IMR-90 (cell line): ENCODE results near the gene LARP1B. TPM values are rescaled to one million over a fixed set of nuclear protein-coding genes. Genes with fewer than 3 reads are reported as not detected.
A peak's percentile ranks its signal among the peaks of the same experiment; 100 is the strongest.
"Not testable (repeated sequence)": the region's sequence is repeated elsewhere in the genome, so short reads cannot be mapped to it uniquely, and the experiment has no call there.

Experiments
- ATAC-seq: fragments of 200-7000 bp; cut with Tn5 transposase; 2 replicates; pipeline ENCODE4 v1.9.1; 2020; ENCODE audit warnings: low read depth, mild to moderate bottlenecking, moderate library complexity
- BruUV-seq: library from RNA; stranded (reverse); fragments of 400-500 nt; replicated peaks from 2 replicates; lab custom pipeline; 2021; lab: Mats Ljungman, UMichigan
- CTCF ChIA-PET: fragments of 300-600 bp; formaldehyde crosslinking; extraction: SDS; loops from one replicate; lab custom pipeline; 2021; ENCODE audit warnings: antibody characterized with exemption; lab: Yijun Ruan, JAX
- POLR2A ChIA-PET: fragments of 300-600 bp; sonication (Branson Sonifier 250); formaldehyde crosslinking; loops from one replicate; lab custom pipeline; 2022; ENCODE audit warnings: antibody characterized with exemption; ENCODE audit not compliant: unreplicated experiment; lab: Charles Lee
- DNase-seq: peaks from one replicate; pipeline ENCODE4 v3.0.0; 2013
- H2AFZ ChIP-seq: replicated peaks from 2 replicates; pipeline ENCODE3; 2013; ENCODE audit warnings: low read length, mild to moderate bottlenecking; ENCODE audit not compliant: poor library complexity
- H2AK5ac ChIP-seq: 2 replicates; pipeline ENCODE4 v1.6.1; 2013; ENCODE audit warnings: low read depth, low read length, inconsistent platforms
- H2AK9ac ChIP-seq: replicated peaks from 2 replicates; pipeline ENCODE3; 2013; ENCODE audit warnings: mild to moderate bottlenecking, low read depth, low read length, moderate library complexity; ENCODE audit not compliant: poor library complexity
- H2BK120ac ChIP-seq: 2 replicates; pipeline ENCODE4 v1.6.1; 2013; ENCODE audit warnings: low read depth, low read length, inconsistent platforms
- H2BK15ac ChIP-seq: 3 replicates; pipeline ENCODE4 v1.6.1; 2013; ENCODE audit warnings: low read depth, low read length, inconsistent platforms
- H2BK20ac ChIP-seq: 2 replicates; pipeline ENCODE4 v1.6.1; 2013; ENCODE audit warnings: low read depth, mild to moderate bottlenecking, inconsistent platforms, low read length, moderate library complexity
- H2BK5ac ChIP-seq: 2 replicates; pipeline ENCODE4 v1.6.1; 2013; ENCODE audit warnings: mild to moderate bottlenecking, low read depth, low read length, inconsistent platforms; ENCODE audit not compliant: poor library complexity, severe bottlenecking
- H3K14ac ChIP-seq: replicated peaks from 2 replicates; pipeline ENCODE4 v1.6.1; 2013; ENCODE audit warnings: low read depth, low read length, inconsistent platforms
- H3K18ac ChIP-seq: 2 replicates; pipeline ENCODE4 v1.6.1; 2013; ENCODE audit warnings: low read depth, low read length, control low read depth
- H3K23ac ChIP-seq: 2 replicates; pipeline ENCODE4 v1.6.1; 2013; ENCODE audit warnings: low read depth, low read length, inconsistent platforms
- H3K27ac ChIP-seq: 2 replicates; pipeline ENCODE4 v1.5.1; 2013; ENCODE audit warnings: mild to moderate bottlenecking, control low read depth, low read length; ENCODE audit not compliant: insufficient read depth
- H3K27me3 ChIP-seq: 2 replicates; pipeline ENCODE4 v1.6.1; 2013; ENCODE audit warnings: low read length; ENCODE audit not compliant: control insufficient read depth, insufficient read depth
- H3K36me3 ChIP-seq: 2 replicates; pipeline ENCODE4 v1.6.1; 2013; ENCODE audit warnings: low read length, mixed read lengths; ENCODE audit not compliant: control insufficient read depth, insufficient read depth
- H3K4ac ChIP-seq: 2 replicates; pipeline ENCODE4 v1.6.1; 2013; ENCODE audit warnings: low read depth, low read length, inconsistent platforms
- H3K4me1 ChIP-seq: 2 replicates; pipeline ENCODE4 v1.6.1; 2013; ENCODE audit warnings: low read length, mixed read lengths; ENCODE audit not compliant: control insufficient read depth, insufficient read depth
- H3K4me2 ChIP-seq: 2 replicates; pipeline ENCODE4 v1.6.1; 2013; ENCODE audit warnings: low read depth, mild to moderate bottlenecking, control low read depth, low read length, moderate library complexity
- H3K4me3 ChIP-seq: 2 replicates; pipeline ENCODE4 v1.5.1; 2013; ENCODE audit warnings: low read depth, mild to moderate bottlenecking, control low read depth, low read length, moderate library complexity; ENCODE audit not compliant: insufficient read depth
- H3K56ac ChIP-seq: 2 replicates; pipeline ENCODE4 v1.6.1; 2013; ENCODE audit warnings: low read length, inconsistent platforms; ENCODE audit not compliant: insufficient read depth; ENCODE audit errors: extremely low read depth
- H3K79me1 ChIP-seq, 2 experiments: 2 replicates each; pipeline ENCODE4 v1.6.1; 2013; ENCODE audit warnings: low read length in 2 of 2, inconsistent platforms in 1 of 2, low read depth in 1 of 2
- H3K9ac ChIP-seq: 2 replicates; pipeline ENCODE4 v1.6.1; 2013; ENCODE audit warnings: low read depth, low read length, control low read depth
- H3K9me1 ChIP-seq: 2 replicates; pipeline ENCODE4 v1.6.1; 2013; ENCODE audit warnings: low read length, inconsistent platforms; ENCODE audit not compliant: insufficient read depth
- H3K9me3 ChIP-seq: 2 replicates; pipeline ENCODE4 v1.6.1; 2013; ENCODE audit warnings: low read length; ENCODE audit not compliant: control insufficient read depth, insufficient read depth
- H4K20me1 ChIP-seq: 2 replicates; pipeline ENCODE4 v1.6.1; 2013; ENCODE audit warnings: low read length, inconsistent platforms; ENCODE audit not compliant: insufficient read depth
- H4K5ac ChIP-seq: 2 replicates; pipeline ENCODE4 v1.6.1; 2013; ENCODE audit warnings: mild to moderate bottlenecking, low read depth, low read length, control low read depth
- H4K8ac ChIP-seq, 2 experiments: 2 replicates each; pipeline ENCODE4 v1.6.1; 2013; ENCODE audit warnings: low read depth in 2 of 2, low read length in 2 of 2, control low read depth in 1 of 2, inconsistent platforms in 1 of 2
- H4K91ac ChIP-seq: 2 replicates; pipeline ENCODE4 v1.6.1; 2013; ENCODE audit warnings: low read depth, low read length, inconsistent platforms; ENCODE audit not compliant: insufficient read depth
- BHLHE40 ChIP-seq: fragments of 150-350 bp; IDR thresholded peaks from 2 replicates; pipeline ENCODE4 v1.6.1; 2016; ENCODE audit warnings: mild to moderate bottlenecking, low read depth, low read length
- MAFK ChIP-seq: IDR thresholded peaks from 2 replicates; pipeline ENCODE4 v1.6.1; 2012; ENCODE audit warnings: low read depth, low read length, improper control_type of control experiment
- NFE2L2 ChIP-seq: fragments of 150-350 bp; IDR thresholded peaks from 2 replicates; pipeline ENCODE4 v1.6.1; 2016; ENCODE audit warnings: low read depth, mild to moderate bottlenecking, low read length
- WGBS, 2 experiments: methylation state at CpG; one replicate each; pipeline versions ENCODE4 v1.1.5 to v1.1.7; 2013; ENCODE audit warnings: missing lambda C conversion rate in 2 of 2; ENCODE audit not compliant: insufficient read length in 1 of 2; ENCODE audit errors: extremely low coverage in 2 of 2; 5-methylcytosine and 5-hydroxymethylcytosine counted together
- dilution Hi-C: fragments of 300-500 bp; cut with HindIII; formaldehyde crosslinking; loops from one replicate; pipeline ENCODE4 v1.14.3; 2018; ENCODE audit warnings: low sequenced_read_pairs; ENCODE audit not compliant: unreplicated experiment
- in situ Hi-C: fragments of 300-500 bp; cut with MboI; formaldehyde crosslinking; loops from 3 replicates; pipeline ENCODE4 v1.14.3; 2019; ENCODE audit warnings: low sequenced_read_pairs, inconsistent platforms, mixed read lengths
- intact Hi-C: fragments of 100-400 bp; cut with micrococcal nuclease; formaldehyde crosslinking; loops from 2 replicates; pipeline ENCODE4 v1.10.0; 2022
- polyA plus RNA-seq, 3 experiments: library from polyadenylated mRNA; depleted of rRNA; stranded (reverse); fragments of >200 nt; gene quantifications; 2 replicates each; pipeline ENCODE4 v1.2.3, GENCODE V29; 2012; ENCODE audit warnings: low replicate concordance in 1 of 3
- total RNA-seq: library from RNA; depleted of rRNA; stranded (reverse); fragments of >200 nt; gene quantifications from 2 replicates; pipeline ENCODE4 v1.2.3, GENCODE V29; 2012
- TF ChIP-seq, protein P1 (sequence below): fragments of 150-350 bp; IDR thresholded peaks from 2 replicates; pipeline ENCODE4 v1.6.1; 2017; ENCODE audit warnings: mild to moderate bottlenecking, antibody characterized with exemption, low read length, low read depth
- TF ChIP-seq, protein P2 (sequence below): conservative IDR thresholded peaks from 2 replicates; pipeline ENCODE4 v1.5.1; 2012; ENCODE audit warnings: mild to moderate bottlenecking, low read depth, low read length, improper control_type of control experiment

Gene LARP1B
- total and polyA plus RNA-seq, 2 of the 4 experiments (the other 2 are of a cell fraction), result 8.8 to 11.1 TPM

DNA sequence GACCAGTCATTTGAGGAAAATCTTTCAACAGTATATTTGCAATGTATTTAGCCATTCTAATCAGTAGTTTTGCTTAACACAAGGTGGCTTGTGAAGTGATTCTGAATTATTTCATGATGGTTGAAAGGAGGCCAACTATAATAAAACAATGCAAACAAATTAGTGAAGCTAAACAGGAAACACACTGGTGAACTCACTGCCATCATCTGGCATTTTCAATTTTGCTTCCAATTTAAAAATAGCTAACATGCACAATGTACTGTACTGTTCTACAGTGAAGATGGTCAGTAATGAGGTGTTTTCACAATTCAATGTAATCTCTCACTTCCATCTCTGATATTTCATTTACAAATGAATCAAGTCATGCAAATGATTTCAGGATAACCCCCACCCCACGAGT, 195.4 kb downstream of the LARP1B start:
- dilution Hi-C loops, result no loop called here
- 0 out of 2 replicates have a peak, but pooled peaks cover 3% of the 10 kb centered on the region for H3K9me3 ChIP-seq
- no peak overlapping the region for H3K56ac ChIP-seq
- no peaks in the 10 kb centered on the region for H4K20me1 ChIP-seq
- no peak overlapping the region for H3K18ac ChIP-seq
- WGBS, 2 experiments, result no CpG with 5 or more reads among the region's 1 CpG
- ChIA-PET CTCF (no interaction called here), POLR2A (no interaction called here)
- no peak overlapping the region for H3K14ac ChIP-seq
- no peak overlapping the region for H4K8ac ChIP-seq
- H2BK20ac ChIP-seq, result peak overlapping the region; percentile 56; the same call in 1 of the 2 replicates
- H3K9ac ChIP-seq, result no peak overlapping the region
- no peak overlapping the region for H2BK120ac ChIP-seq
- intact Hi-C loops, result no loop called here
- H2AK5ac ChIP-seq, result no peak overlapping the region
- H3K4me1 ChIP-seq, result no peaks in the 10 kb centered on the region
- DNase-seq (no peak), ATAC-seq (peak; percentile 44)
- no TSS peak for BruUV-seq
- no peak overlapping the region for H3K4ac ChIP-seq
- H3K27me3 ChIP-seq, result no peaks in the 10 kb centered on the region
- no peaks in the 10 kb centered on the region for H3K79me1 ChIP-seq
- H3K4me2 ChIP-seq, result no peak overlapping the region
- H2BK5ac ChIP-seq, result peak overlapping the region; percentile 60
- H2AK9ac ChIP-seq, result no peak overlapping the region
- H4K5ac ChIP-seq, result no peak overlapping the region
- H3K9me1 ChIP-seq, result no peaks in the 10 kb centered on the region
- TF ChIP-seq, protein P1, sequence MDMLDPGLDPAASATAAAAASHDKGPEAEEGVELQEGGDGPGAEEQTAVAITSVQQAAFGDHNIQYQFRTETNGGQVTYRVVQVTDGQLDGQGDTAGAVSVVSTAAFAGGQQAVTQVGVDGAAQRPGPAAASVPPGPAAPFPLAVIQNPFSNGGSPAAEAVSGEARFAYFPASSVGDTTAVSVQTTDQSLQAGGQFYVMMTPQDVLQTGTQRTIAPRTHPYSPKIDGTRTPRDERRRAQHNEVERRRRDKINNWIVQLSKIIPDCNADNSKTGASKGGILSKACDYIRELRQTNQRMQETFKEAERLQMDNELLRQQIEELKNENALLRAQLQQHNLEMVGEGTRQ, result no peak
- no peak for TF ChIP-seq BHLHE40
- no peak for TF ChIP-seq NFE2L2
- TF ChIP-seq MAFK, result no peak
- TF ChIP-seq, protein P2, sequence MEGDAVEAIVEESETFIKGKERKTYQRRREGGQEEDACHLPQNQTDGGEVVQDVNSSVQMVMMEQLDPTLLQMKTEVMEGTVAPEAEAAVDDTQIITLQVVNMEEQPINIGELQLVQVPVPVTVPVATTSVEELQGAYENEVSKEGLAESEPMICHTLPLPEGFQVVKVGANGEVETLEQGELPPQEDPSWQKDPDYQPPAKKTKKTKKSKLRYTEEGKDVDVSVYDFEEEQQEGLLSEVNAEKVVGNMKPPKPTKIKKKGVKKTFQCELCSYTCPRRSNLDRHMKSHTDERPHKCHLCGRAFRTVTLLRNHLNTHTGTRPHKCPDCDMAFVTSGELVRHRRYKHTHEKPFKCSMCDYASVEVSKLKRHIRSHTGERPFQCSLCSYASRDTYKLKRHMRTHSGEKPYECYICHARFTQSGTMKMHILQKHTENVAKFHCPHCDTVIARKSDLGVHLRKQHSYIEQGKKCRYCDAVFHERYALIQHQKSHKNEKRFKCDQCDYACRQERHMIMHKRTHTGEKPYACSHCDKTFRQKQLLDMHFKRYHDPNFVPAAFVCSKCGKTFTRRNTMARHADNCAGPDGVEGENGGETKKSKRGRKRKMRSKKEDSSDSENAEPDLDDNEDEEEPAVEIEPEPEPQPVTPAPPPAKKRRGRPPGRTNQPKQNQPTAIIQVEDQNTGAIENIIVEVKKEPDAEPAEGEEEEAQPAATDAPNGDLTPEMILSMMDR, result no peak
- H2AFZ ChIP-seq, result no peak overlapping the region
- no peak overlapping the region for H3K27ac ChIP-seq
- no peak overlapping the region for H3K4me3 ChIP-seq
- H3K23ac ChIP-seq, result no peak overlapping the region
- H2BK15ac ChIP-seq, result no peak overlapping the region
- H3K36me3 ChIP-seq, result no peaks in the 10 kb centered on the region
- in situ Hi-C loops, result no loop called here
- H4K91ac ChIP-seq, result no peak overlapping the region

DNA sequence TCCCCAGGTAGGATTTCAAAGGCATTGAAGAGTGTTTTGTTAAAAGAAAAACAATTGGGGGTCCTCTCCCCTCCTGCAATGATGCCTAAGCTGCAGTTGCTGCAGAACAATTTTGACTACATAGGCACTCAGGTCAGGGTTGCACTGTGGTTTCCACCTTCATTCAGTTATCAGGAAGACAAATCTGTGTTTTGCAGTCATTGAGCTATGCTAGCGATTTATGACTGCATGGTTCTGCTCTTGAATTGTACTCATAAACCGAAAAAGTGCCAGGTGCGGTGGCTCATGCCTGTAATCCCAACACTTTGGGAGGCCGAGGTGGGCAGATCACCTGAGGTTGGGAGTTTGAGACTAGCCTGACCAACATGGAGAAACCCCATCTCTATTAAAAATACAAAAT, 197.1 kb downstream of the LARP1B start:
- H3K36me3 ChIP-seq, in situ Hi-C loops, H3K4me3 ChIP-seq, H3K9me3 ChIP-seq, H4K20me1 ChIP-seq, H3K27ac ChIP-seq, H3K4me1 ChIP-seq, intact Hi-C loops, H3K4ac ChIP-seq, H2BK120ac ChIP-seq, H3K9me1 ChIP-seq, H3K4me2 ChIP-seq, H2BK15ac ChIP-seq, CTCF ChIA-PET, H3K56ac ChIP-seq, H2BK20ac ChIP-seq, BruUV-seq, ATAC-seq, POLR2A ChIA-PET, H3K14ac ChIP-seq, H2AFZ ChIP-seq, H4K91ac ChIP-seq, H2AK9ac ChIP-seq, H3K23ac ChIP-seq, H3K18ac ChIP-seq, H4K8ac ChIP-seq, H3K9ac ChIP-seq, H2AK5ac ChIP-seq, H3K79me1 ChIP-seq, H4K5ac ChIP-seq, H3K27me3 ChIP-seq, H2BK5ac ChIP-seq, DNase-seq, dilution Hi-C loops: not testable (repeated sequence)
- WGBS, 2 experiments, result no CpG with 5 or more reads among the region's 4 CpGs
